PFSK-1 (cell line): ENCODE data around the gene ZNF620.

Source experiments
- FOXP2 ChIP-seq: optimal IDR thresholded peaks from 2 replicates; pipeline ENCODE3; 2011; ENCODE audit warnings: borderline replicate concordance, control low read depth, inconsistent platforms; ENCODE audit not compliant: insufficient read depth; ENCODE audit errors: extremely low read length, extremely low read depth
- POLR2AphosphoS5 ChIP-seq: IDR thresholded peaks from 2 replicates; pipeline ENCODE4 v1.6.1; 2012; ENCODE audit warnings: low read depth, mild to moderate bottlenecking, control low read depth, low read length, moderate library complexity
- REST ChIP-seq, 2 experiments: IDR thresholded peaks; 2 replicates each; pipeline versions ENCODE4 v1.6.1 to v1.8.0; 2011 to 2012; ENCODE audit warnings: low read depth in 2 of 2, low read length in 2 of 2, control low read depth in 1 of 2, inconsistent platforms in 1 of 2, mild to moderate bottlenecking in 1 of 2, moderate library complexity in 1 of 2; ENCODE audit not compliant: insufficient read depth in 1 of 2
- SIN3A ChIP-seq: IDR thresholded peaks from 2 replicates; pipeline ENCODE4 v1.6.1; 2012; ENCODE audit warnings: mild to moderate bottlenecking, low read length, moderate library complexity, borderline replicate concordance; ENCODE audit not compliant: insufficient read depth
- TAF1 ChIP-seq: IDR thresholded peaks from 2 replicates; pipeline ENCODE4 v1.6.1; 2012; ENCODE audit warnings: low read length, control low read depth, borderline replicate concordance; ENCODE audit not compliant: insufficient read depth

The ZNF620 gene

GRCh38 chr3:40511031-40511718 is 5.3 kb downstream of the ZNF620 start:
- TF ChIP-seq SIN3A, result no peak
- TF ChIP-seq POLR2AphosphoS5, result no peak
- no peak for TF ChIP-seq TAF1
- TF ChIP-seq FOXP2, result no peak
- no peak for TF ChIP-seq REST (IDR thresholded peaks at IDR 0.05; ENCODE audit: insufficient read depth in 1 of 2, low read depth in 2 of 2, low read length in 2 of 2)

- no peak for TF ChIP-seq POLR2AphosphoS5
Observed at GRCh38 chr3:40516201-40516600, 10.4 kb downstream of the ZNF620 start.

- TF ChIP-seq POLR2AphosphoS5 (no peak), REST (IDR thresholded peaks at IDR 0.05; ENCODE audit: insufficient read depth in 1 of 2, low read depth in 2 of 2, low read length in 2 of 2) (no peak), FOXP2 (no peak), SIN3A (no peak), TAF1 (no peak)
Observed at GRCh38 chr3:40518067-40518466, 12.2 kb downstream of the ZNF620 start.

- TF ChIP-seq TAF1 (no peak), POLR2AphosphoS5 (no peak), SIN3A (no peak), REST (IDR thresholded peaks at IDR 0.05; ENCODE audit: insufficient read depth in 1 of 2, low read depth in 2 of 2, low read length in 2 of 2) (no peak), FOXP2 (no peak)
Observed at GRCh38 chr3:40518848-40519247, 13.0 kb downstream of the ZNF620 start.

GRCh38 chr3:40521254-40521653 is 15.4 kb downstream of the ZNF620 start:
- no peak for TF ChIP-seq SIN3A
- no peak for TF ChIP-seq TAF1
- no peak for TF ChIP-seq FOXP2
- no peak for TF ChIP-seq REST (IDR thresholded peaks at IDR 0.05; ENCODE audit: insufficient read depth in 1 of 2, low read depth in 2 of 2, low read length in 2 of 2)
- no peak for TF ChIP-seq POLR2AphosphoS5
